WTC11 (cell line): ENCODE data around the gene BORCS6. TPM values are rescaled to one million over a fixed set of nuclear protein-coding genes. Genes with fewer than 3 reads are reported as not detected.
A peak's percentile ranks its signal among the peaks of the same experiment; 100 is the strongest.

Experiments
- ATAC-seq: fragments of 200-7000 bp; cut with Tn5 transposase; 2 replicates; pipeline ENCODE4 v1.10.0; 2021; ENCODE audit warnings: mild to moderate bottlenecking, moderate library complexity
- CTCF ChIA-PET: fragments of 300-600 bp; sonication (Branson Sonifier 250); formaldehyde crosslinking; loops from one replicate; lab custom pipeline; 2021; ENCODE audit warnings: antibody characterized with exemption; lab: Charles Lee
- POLR2A ChIA-PET: fragments of 350-600 bp; sonication (Branson Sonifier 250); formaldehyde crosslinking; loops from one replicate; lab custom pipeline; 2021; ENCODE audit warnings: antibody characterized with exemption; lab: Charles Lee
- DNase-seq: peaks from one replicate; pipeline ENCODE4 v3.0.0; 2021; ENCODE audit warnings: low spot score
- H3K27ac Mint-ChIP-seq: 2 replicates; pipeline ENCODE4 v1.8.0; 2021; ENCODE audit warnings: mixed read lengths
- H3K27me3 Mint-ChIP-seq: 2 replicates; pipeline ENCODE4 v1.8.0; 2021; ENCODE audit warnings: low read depth, mild to moderate bottlenecking, moderate library complexity, mixed read lengths
- H3K36me3 Mint-ChIP-seq: 2 replicates; pipeline ENCODE4 v1.8.0; 2021; ENCODE audit warnings: mixed read lengths
- H3K4me1 Mint-ChIP-seq: 2 replicates; pipeline ENCODE4 v1.8.0; 2022; ENCODE audit warnings: mixed read lengths
- H3K4me3 Mint-ChIP-seq: 2 replicates; pipeline ENCODE4 v1.8.0; 2021; ENCODE audit warnings: mild to moderate bottlenecking, moderate library complexity, mixed read lengths
- H3K9me3 Mint-ChIP-seq: 2 replicates; pipeline ENCODE4 v1.8.0; 2021; ENCODE audit warnings: mixed read lengths
- CREB1 ChIP-seq: sonication (generic); formaldehyde crosslinking; IDR thresholded peaks from 2 replicates; pipeline ENCODE4 v1.8.0; 2023; ENCODE audit warnings: mild to moderate bottlenecking, missing genetic modification reagents
- FOXP1 ChIP-seq: sonication (generic); formaldehyde crosslinking; IDR thresholded peaks from 2 replicates; pipeline ENCODE4 v1.8.0; 2022; ENCODE audit warnings: missing genetic modification reagents, mild to moderate bottlenecking, moderate library complexity, borderline replicate concordance
- HMGA2 ChIP-seq: fragments of 250-450 bp; sonication (Bioruptor Pico); IDR thresholded peaks from 2 replicates; pipeline ENCODE4 v1.4.0; 2021; ENCODE audit warnings: mild to moderate bottlenecking, moderate library complexity
- IRF2 ChIP-seq: sonication (generic); formaldehyde crosslinking; IDR thresholded peaks from 2 replicates; pipeline ENCODE4 v1.8.0; 2022; ENCODE audit warnings: low read depth, missing genetic modification reagents, borderline replicate concordance
- JUN ChIP-seq: sonication (generic); formaldehyde crosslinking; IDR thresholded peaks from 2 replicates; pipeline ENCODE4 v1.8.0; 2023; ENCODE audit warnings: mild to moderate bottlenecking, missing genetic modification reagents
- MYBL2 ChIP-seq: sonication (generic); formaldehyde crosslinking; IDR thresholded peaks from 2 replicates; pipeline ENCODE4 v1.8.1; 2023; ENCODE audit warnings: mild to moderate bottlenecking, moderate library complexity, missing genetic modification reagents
- NFYB ChIP-seq: sonication (generic); formaldehyde crosslinking; conservative IDR thresholded peaks from 2 replicates; pipeline ENCODE4 v1.8.0; 2022; ENCODE audit warnings: low read depth, missing genetic modification reagents
- NR3C1 ChIP-seq: sonication (generic); formaldehyde crosslinking; conservative IDR thresholded peaks from 2 replicates; pipeline ENCODE4 v1.8.1; 2023; ENCODE audit warnings: low read depth, mild to moderate bottlenecking, missing genetic modification reagents
- RORB ChIP-seq: fragments of 250-450 bp; sonication (Bioruptor Pico); IDR thresholded peaks from 2 replicates; pipeline ENCODE4 v1.9.0; 2021; ENCODE audit warnings: mild to moderate bottlenecking
- TP53 ChIP-seq: sonication (generic); formaldehyde crosslinking; IDR thresholded peaks from 2 replicates; pipeline ENCODE4 v1.8.1; 2023; ENCODE audit warnings: mild to moderate bottlenecking, missing genetic modification reagents
- ZNF121 ChIP-seq: sonication (generic); formaldehyde crosslinking; IDR thresholded peaks from 2 replicates; pipeline ENCODE4 v1.8.0; 2023; ENCODE audit warnings: missing genetic modification reagents
- ZNF219 ChIP-seq: sonication (generic); formaldehyde crosslinking; IDR thresholded peaks from 2 replicates; pipeline ENCODE4 v1.8.0; 2023; ENCODE audit warnings: missing genetic modification reagents, mild to moderate bottlenecking, borderline replicate concordance
- total RNA-seq: library from RNA; stranded (reverse); gene quantifications from 3 replicates; pipeline ENCODE4 v1.2.3, GENCODE V29; 2021
- TF ChIP-seq, protein P1 (sequence below): sonication (generic); formaldehyde crosslinking; IDR thresholded peaks from 2 replicates; pipeline ENCODE4 v1.8.1; 2023; ENCODE audit warnings: mild to moderate bottlenecking, moderate library complexity, missing genetic modification reagents
- TF ChIP-seq, protein P2 (sequence below): sonication (generic); formaldehyde crosslinking; conservative IDR thresholded peaks from 2 replicates; pipeline ENCODE4 v1.8.1; 2022; ENCODE audit warnings: mild to moderate bottlenecking, missing genetic modification reagents
- TF ChIP-seq, protein P3 (sequence below): fragments of 250-450 bp; sonication (Bioruptor Pico); conservative IDR thresholded peaks from 2 replicates; pipeline ENCODE4 v1.9.0; 2021; ENCODE audit warnings: mild to moderate bottlenecking
- TF ChIP-seq, protein P4 (sequence below): sonication (generic); formaldehyde crosslinking; IDR thresholded peaks from 2 replicates; pipeline ENCODE4 v1.8.1; 2023; ENCODE audit warnings: mild to moderate bottlenecking, missing genetic modification reagents
- TF ChIP-seq, protein P5 (sequence below): sonication (generic); formaldehyde crosslinking; IDR thresholded peaks from 2 replicates; pipeline ENCODE4 v1.8.0; 2022; ENCODE audit warnings: mild to moderate bottlenecking, missing genetic modification reagents
- TF ChIP-seq, protein P6 (sequence below): fragments of 250-450 bp; sonication (Bioruptor Pico); IDR thresholded peaks from 2 replicates; pipeline ENCODE4 v1.9.0; 2021; ENCODE audit warnings: mild to moderate bottlenecking, borderline replicate concordance
- TF ChIP-seq, protein P7 (sequence below): sonication (generic); formaldehyde crosslinking; IDR thresholded peaks from 2 replicates; pipeline ENCODE4 v1.8.1; 2022; ENCODE audit warnings: low read depth, missing genetic modification reagents, borderline replicate concordance

The BORCS6 gene
- total RNA-seq, 1 experiment from 2014 or later: 5.6 TPM

DNA sequence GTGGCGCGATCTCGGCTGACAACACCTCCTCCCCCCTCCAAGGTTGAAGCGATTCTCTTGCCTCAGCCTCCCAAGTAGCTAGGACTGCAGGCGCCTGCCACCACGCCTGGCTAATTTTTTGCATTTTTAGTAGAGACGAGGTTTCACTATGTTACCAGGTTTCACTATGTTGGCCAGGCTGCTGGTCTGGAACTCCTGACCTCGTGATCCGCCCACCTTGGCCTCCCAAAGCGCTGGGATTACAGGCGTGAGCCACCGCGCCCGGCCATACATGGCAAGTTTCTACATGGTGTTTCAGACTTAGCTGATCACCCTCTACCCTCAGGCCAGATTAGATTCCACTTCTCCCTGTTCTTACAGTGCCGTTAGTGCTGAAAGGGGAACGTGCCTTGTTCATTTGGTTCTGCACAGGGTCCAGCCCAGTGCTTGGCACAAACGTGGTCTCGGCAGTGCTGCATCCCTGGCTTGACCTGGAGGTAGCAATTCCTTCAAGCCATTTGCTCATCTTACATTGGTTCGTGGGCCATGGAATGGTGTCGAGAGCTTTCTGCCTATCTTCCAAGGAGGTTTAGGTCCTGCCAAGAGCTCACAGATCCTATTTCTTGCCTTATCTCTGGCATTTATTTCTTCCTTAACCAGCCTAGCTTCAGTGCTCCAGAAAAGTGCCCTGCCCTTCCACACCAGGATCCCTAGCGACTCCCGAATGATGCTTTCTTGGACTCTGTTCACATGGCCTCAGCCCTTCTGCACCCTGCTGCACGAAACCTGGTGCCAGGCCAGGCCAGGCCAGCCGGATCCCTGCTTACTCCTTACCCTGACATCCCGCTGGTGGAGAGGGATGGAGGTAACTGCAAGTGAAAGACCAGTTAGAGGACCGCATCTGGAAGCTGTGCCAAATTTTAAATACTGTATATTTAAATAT is 35.2 kb upstream of the BORCS6 start:
- H3K9me3 Mint-ChIP-seq: no peaks in the 10 kb centered on the region
- H3K4me1 Mint-ChIP-seq: peaks cover 15% of the 10 kb centered on the region
- H3K27me3 Mint-ChIP-seq: peaks cover 7% of the 10 kb centered on the region
- POLR2A ChIA-PET: interaction anchor here (0.6 to 4.6 kb wide), 5 partner anchors 15 to 35 kb away, joined by 5 to 31 read pairs (median 6); partner anchors contain the start of genes AURKB, BORCS6, CTC1 and PFAS
- CTCF ChIA-PET: interaction anchor here (0.7 to 1.1 kb wide), 3 partner anchors 15 to 101 kb away, joined by 3 read pairs; partner anchors contain the start of gene RANGRF
- peak overlapping the region; percentile 99 for H3K4me3 Mint-ChIP-seq
- peaks cover 20% of the 10 kb centered on the region for H3K36me3 Mint-ChIP-seq
- TF ChIP-seq ZNF121 (CRISPR knock-in tag) (peak; percentile 93), ZNF219 (no peak)
- peak overlapping the region; percentile 91 for H3K27ac Mint-ChIP-seq
- no peak for ATAC-seq
- no peak for DNase-seq

DNA sequence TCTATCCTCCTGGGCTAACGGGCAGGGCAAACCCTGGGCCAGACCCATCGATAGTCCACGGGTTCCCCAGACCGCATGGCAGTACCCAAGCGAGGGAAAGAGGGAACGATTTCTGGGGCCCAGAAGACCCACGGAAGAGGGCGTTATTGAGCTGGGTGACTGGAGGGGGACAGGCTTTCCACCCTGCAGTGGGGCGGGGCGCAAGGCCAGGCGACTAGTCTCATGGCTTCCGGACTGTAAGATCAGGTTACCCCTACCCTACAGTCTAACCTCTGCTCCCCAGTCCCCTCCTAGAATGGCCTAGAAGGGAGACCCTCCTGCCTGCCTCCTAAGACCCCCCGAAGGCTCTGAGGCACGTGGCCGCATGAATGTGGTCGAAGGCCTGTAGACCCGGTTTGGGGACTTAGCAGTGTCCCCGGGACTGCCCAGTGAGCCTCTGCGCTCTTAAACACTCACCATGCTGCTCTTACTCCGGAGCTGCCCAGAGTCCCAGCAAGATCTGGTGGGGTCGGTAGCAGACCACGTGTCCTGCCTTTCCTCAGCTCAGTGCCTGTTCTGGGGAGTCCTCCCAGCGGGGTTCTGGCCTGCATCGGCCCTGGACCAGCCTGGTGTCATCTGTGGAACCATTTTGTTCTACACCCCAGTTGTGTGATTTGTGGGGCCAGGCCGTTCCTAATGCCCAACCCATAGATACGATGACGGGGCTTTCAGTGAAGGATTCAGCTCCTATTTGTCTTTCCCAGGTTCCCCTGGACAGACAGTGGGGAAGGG is 33.6 kb upstream of the BORCS6 start:
- no peaks in the 10 kb centered on the region for H3K9me3 Mint-ChIP-seq
- peaks cover 7% of the 10 kb centered on the region; the same call in 1 of the 2 replicates for H3K36me3 Mint-ChIP-seq
- CTCF ChIA-PET: interaction anchor here (0.5 to 4.0 kb wide), 14 partner anchors 10 to 143 kb away, joined by 3 to 24 read pairs (median 4); partner anchors contain the start of genes AURKB, CTC1, HES7 and SLC25A35
- POLR2A ChIA-PET: interaction anchor here (0.5 to 5.0 kb wide), 11 partner anchors 13 to 361 kb away, joined by 3 to 43 read pairs (median 6); partner anchors contain the start of genes AURKB, BORCS6, CTC1 and KRABD2
- peak overlapping the region; percentile 99 for H3K4me3 Mint-ChIP-seq
- peak; percentile 33 for ATAC-seq
- H3K27ac Mint-ChIP-seq: peak overlapping the region; percentile 99
- peak; percentile 77 for DNase-seq
- peaks cover 18% of the 10 kb centered on the region for H3K4me1 Mint-ChIP-seq
- H3K27me3 Mint-ChIP-seq: peaks cover 7% of the 10 kb centered on the region
- TF ChIP-seq NFYB (CRISPR knock-in tag): no peak
- no peak for TF ChIP-seq CREB1
- TF ChIP-seq, protein P1, sequence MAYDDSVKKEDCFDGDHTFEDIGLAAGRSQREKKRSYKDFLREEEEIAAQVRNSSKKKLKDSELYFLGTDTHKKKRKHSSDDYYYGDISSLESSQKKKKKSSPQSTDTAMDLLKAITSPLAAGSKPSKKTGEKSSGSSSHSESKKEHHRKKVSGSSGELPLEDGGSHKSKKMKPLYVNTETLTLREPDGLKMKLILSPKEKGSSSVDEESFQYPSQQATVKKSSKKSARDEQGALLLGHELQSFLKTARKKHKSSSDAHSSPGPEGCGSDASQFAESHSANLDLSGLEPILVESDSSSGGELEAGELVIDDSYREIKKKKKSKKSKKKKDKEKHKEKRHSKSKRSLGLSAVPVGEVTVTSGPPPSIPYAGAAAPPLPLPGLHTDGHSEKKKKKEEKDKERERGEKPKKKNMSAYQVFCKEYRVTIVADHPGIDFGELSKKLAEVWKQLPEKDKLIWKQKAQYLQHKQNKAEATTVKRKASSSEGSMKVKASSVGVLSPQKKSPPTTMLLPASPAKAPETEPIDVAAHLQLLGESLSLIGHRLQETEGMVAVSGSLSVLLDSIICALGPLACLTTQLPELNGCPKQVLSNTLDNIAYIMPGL: peak; percentile 74; the same call in 1 of the 2 replicates
- TF ChIP-seq FOXP1 (CRISPR knock-in tag): 0 out of 2 replicates have a peak, but pooled peaks have one; percentile 53
- TF ChIP-seq, protein P2, sequence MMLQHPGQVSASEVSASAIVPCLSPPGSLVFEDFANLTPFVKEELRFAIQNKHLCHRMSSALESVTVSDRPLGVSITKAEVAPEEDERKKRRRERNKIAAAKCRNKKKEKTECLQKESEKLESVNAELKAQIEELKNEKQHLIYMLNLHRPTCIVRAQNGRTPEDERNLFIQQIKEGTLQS (CRISPR knock-in tag): no peak
- no peak for TF ChIP-seq IRF2 (CRISPR knock-in tag)
- TF ChIP-seq, protein P3, sequence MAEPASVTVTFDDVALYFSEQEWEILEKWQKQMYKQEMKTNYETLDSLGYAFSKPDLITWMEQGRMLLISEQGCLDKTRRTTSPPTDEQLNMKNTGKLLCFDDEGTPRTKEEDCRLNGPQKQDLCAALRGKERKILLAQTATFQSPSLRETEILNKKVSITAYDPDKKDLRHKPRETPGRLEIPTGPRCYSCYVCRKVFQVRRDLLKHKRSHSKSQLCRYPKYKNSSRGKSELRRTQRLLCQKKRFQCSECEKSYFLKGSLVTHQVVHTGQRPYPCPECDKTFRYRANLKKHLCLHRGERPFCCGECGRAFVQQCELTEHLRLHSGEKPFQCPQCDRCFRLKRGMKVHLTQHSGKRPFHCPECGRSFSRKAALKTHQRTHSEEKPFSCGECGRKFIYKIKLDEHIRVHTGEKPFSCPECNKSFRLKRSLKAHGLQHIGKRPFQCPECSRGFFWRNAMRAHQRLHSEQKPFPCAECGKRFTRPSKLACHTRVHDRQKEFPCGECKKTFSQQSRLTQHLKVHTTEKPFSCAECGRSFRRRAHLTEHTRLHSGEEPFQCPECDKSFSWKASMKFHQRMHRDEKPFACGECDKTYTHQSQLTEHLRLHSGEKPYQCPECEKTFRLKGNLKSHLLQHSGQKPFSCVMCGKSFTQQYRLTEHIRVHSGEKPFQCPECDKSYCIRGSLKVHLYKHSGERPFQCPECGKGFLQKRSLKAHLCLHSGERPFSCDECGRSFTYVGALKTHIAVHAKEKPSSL (CRISPR knock-in tag): no peak
- TF ChIP-seq, protein P4, sequence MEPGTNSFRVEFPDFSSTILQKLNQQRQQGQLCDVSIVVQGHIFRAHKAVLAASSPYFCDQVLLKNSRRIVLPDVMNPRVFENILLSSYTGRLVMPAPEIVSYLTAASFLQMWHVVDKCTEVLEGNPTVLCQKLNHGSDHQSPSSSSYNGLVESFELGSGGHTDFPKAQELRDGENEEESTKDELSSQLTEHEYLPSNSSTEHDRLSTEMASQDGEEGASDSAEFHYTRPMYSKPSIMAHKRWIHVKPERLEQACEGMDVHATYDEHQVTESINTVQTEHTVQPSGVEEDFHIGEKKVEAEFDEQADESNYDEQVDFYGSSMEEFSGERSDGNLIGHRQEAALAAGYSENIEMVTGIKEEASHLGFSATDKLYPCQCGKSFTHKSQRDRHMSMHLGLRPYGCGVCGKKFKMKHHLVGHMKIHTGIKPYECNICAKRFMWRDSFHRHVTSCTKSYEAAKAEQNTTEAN (CRISPR knock-in tag): peak; percentile 82; the same call in 1 of the 2 replicates
- TF ChIP-seq, protein P5, sequence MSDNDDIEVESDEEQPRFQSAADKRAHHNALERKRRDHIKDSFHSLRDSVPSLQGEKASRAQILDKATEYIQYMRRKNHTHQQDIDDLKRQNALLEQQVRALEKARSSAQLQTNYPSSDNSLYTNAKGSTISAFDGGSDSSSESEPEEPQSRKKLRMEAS: peak; percentile 86
- TF ChIP-seq RORB (CRISPR knock-in tag): no peak
- no peak for TF ChIP-seq JUN
- TF ChIP-seq MYBL2 (CRISPR knock-in tag): 0 out of 2 replicates have a peak, but pooled peaks have one; percentile 30
- TF ChIP-seq TP53 (CRISPR knock-in tag): no peak; the same call in 1 of the 2 replicates
- TF ChIP-seq, protein P6, sequence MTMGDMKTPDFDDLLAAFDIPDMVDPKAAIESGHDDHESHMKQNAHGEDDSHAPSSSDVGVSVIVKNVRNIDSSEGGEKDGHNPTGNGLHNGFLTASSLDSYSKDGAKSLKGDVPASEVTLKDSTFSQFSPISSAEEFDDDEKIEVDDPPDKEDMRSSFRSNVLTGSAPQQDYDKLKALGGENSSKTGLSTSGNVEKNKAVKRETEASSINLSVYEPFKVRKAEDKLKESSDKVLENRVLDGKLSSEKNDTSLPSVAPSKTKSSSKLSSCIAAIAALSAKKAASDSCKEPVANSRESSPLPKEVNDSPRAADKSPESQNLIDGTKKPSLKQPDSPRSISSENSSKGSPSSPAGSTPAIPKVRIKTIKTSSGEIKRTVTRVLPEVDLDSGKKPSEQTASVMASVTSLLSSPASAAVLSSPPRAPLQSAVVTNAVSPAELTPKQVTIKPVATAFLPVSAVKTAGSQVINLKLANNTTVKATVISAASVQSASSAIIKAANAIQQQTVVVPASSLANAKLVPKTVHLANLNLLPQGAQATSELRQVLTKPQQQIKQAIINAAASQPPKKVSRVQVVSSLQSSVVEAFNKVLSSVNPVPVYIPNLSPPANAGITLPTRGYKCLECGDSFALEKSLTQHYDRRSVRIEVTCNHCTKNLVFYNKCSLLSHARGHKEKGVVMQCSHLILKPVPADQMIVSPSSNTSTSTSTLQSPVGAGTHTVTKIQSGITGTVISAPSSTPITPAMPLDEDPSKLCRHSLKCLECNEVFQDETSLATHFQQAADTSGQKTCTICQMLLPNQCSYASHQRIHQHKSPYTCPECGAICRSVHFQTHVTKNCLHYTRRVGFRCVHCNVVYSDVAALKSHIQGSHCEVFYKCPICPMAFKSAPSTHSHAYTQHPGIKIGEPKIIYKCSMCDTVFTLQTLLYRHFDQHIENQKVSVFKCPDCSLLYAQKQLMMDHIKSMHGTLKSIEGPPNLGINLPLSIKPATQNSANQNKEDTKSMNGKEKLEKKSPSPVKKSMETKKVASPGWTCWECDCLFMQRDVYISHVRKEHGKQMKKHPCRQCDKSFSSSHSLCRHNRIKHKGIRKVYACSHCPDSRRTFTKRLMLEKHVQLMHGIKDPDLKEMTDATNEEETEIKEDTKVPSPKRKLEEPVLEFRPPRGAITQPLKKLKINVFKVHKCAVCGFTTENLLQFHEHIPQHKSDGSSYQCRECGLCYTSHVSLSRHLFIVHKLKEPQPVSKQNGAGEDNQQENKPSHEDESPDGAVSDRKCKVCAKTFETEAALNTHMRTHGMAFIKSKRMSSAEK (CRISPR knock-in tag): no peak
- TF ChIP-seq NR3C1 (CRISPR knock-in tag): no peak
- no peak for TF ChIP-seq HMGA2 (CRISPR knock-in tag)
- TF ChIP-seq, protein P7, sequence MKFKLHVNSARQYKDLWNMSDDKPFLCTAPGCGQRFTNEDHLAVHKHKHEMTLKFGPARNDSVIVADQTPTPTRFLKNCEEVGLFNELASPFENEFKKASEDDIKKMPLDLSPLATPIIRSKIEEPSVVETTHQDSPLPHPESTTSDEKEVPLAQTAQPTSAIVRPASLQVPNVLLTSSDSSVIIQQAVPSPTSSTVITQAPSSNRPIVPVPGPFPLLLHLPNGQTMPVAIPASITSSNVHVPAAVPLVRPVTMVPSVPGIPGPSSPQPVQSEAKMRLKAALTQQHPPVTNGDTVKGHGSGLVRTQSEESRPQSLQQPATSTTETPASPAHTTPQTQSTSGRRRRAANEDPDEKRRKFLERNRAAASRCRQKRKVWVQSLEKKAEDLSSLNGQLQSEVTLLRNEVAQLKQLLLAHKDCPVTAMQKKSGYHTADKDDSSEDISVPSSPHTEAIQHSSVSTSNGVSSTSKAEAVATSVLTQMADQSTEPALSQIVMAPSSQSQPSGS (CRISPR knock-in tag): no peak
